Measurements from ENCODE around the gene TPSB2.
"Not testable (repeated sequence)": the region's sequence is repeated elsewhere in the genome, so short reads cannot be mapped to it uniquely, and the experiment has no call there.

Gene TPSB2

DNA sequence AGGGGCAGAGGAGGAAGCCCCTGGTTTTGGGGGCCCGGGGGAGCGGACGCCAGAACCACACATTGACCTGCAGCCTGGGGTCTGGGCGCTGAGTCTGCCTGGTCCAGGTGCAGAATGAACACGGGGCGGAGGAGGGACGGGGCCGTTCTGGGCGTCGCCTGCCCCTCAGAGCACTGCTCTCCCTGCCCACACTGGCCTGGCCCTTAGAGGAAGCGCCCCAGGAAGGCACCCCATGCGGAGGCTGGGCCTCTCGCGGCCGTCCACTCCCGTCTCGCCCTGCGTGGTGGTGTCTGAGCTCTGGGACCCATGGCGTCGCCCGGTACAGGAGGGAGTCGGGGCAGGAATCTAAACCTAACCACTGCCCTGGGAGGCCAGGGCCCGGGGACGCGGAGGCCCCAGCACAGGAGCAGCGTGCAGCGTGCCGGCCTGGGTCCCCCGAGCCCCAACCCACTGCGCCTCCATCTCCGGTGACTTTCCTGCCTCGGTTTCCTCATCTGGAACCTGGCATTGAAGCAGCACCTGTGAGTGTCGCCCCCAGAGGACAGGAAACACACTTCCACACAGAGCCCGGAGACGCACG is 30.2 kb upstream of the TPSB2 start:
- Histone ChIP-seq H3K27me3 (ENCODE audit: insufficient read depth, low read length) (peaks cover 38% of the 10 kb centered on the region), H3K9me3 (ENCODE audit: insufficient read depth, low read depth, low read length) (no peaks in the 10 kb centered on the region), H3K27ac (ENCODE audit: low read depth, low read length) (no peak overlapping the region), H3K4me3 (ENCODE audit: low read length) (no peak overlapping the region), H3K9ac (ENCODE audit: low read depth, low read length) (no peak overlapping the region), H3K36me3 (ENCODE audit: insufficient read depth, low read length) (no peaks in the 10 kb centered on the region), H3K4me1 (ENCODE audit: insufficient read depth, low read length) (peaks cover 2% of the 10 kb centered on the region; the same call in 1 of the 2 replicates)
- 88% methylated on average over 36 of the region's 36 CpGs for WGBS

GRCh38 chr16:1259760-1260068 is 29.7 kb upstream of the TPSB2 start:
- H3K9ac ChIP-seq (ENCODE audit: low read depth, low read length) = no peak overlapping the region
- H3K36me3 ChIP-seq (ENCODE audit: insufficient read depth, low read length) = no peaks in the 10 kb centered on the region
- H3K27me3 ChIP-seq (ENCODE audit: insufficient read depth, low read length) = peaks cover 38% of the 10 kb centered on the region
- H3K9me3 ChIP-seq (ENCODE audit: insufficient read depth, low read depth, low read length) = no peaks in the 10 kb centered on the region
- peaks cover 2% of the 10 kb centered on the region; the same call in 1 of the 2 replicates for H3K4me1 ChIP-seq (ENCODE audit: insufficient read depth, low read length)
- no peak overlapping the region for H3K27ac ChIP-seq (ENCODE audit: low read depth, low read length)
- H3K4me3 ChIP-seq (ENCODE audit: low read length) = no peak overlapping the region
- 55% methylated on average over 11 of the region's 11 CpGs for WGBS

DNA sequence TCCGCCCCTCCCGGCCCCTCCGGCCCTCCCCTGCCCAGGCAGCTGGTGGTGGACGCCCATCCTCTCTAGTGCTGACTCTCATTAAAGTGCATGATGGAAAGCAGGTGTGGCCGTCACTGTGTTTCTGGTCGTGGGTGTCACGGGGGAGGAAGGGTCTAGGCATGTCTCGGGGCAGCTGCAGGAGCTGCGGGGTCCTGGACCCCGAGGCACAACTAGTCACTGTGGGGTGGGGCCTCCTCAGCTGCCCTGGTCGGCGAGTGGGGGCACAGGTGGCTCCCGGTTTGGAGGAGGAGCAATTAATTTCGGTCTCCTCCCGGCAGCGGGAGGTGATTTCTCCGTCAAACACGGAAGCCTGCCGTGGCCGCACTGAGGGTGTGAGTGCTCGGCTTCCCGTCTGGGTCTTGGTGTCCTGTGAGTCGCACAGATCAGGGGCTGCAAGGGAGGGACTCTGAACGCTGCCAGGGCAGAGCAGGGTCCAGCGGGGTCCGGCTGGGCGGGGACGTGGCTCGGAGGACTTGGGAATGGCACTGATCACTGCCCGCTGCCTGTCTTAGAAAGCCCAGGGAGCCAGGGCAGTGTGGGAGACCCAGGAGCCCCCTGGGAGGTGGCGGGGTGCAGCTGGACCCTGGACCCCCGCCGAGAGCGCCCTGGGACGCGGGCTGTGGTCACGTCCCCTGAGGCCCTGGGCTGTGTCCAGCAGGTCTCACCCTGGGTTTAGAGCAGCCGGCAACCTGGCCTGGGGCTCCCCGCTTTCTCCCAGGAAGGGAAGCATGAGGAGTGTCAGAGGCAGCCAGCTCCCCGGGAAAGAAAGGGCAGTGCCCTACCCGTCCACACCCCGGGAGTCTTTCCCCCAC is 29.1 kb upstream of the TPSB2 start:
- Histone ChIP-seq H3K4me3 (ENCODE audit: low read length) (peak overlapping the region; percentile 21; the same call in 1 of the 2 replicates), H3K27me3 (ENCODE audit: insufficient read depth, low read length) (peaks cover 38% of the 10 kb centered on the region)
- 42% methylated on average over 42 of the region's 42 CpGs for WGBS

DNA sequence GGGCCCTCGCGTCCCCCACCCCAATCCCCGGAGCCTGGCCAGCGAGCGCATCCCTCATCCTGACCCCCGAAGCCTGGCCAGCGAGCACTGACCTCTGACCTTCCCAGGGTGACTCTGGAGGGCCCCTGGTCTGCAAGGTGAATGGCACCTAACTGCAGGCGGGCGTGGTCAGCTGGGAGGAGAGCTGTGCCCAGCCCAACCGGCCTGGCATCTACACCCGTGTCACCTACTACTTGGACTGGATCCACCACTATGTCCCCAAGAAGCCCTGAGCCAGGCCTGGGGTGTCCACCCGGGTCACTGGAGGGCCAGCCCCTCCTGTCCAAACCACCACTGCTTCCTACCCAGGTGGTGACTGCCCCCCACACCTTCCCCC is 28.2 kb upstream of the TPSB2 start:
- no peaks in the 10 kb centered on the region for H3K9me3 ChIP-seq (ENCODE audit: insufficient read depth, low read depth, low read length)
- peaks cover 40% of the 10 kb centered on the region for H3K27me3 ChIP-seq (ENCODE audit: insufficient read depth, low read length)
- H3K9ac ChIP-seq (ENCODE audit: low read depth, low read length) = no peak overlapping the region
- H3K27ac ChIP-seq (ENCODE audit: low read depth, low read length) = no peak overlapping the region
- WGBS = 86% methylated on average over 12 of the region's 12 CpGs
- H3K36me3 ChIP-seq (ENCODE audit: insufficient read depth, low read length) = no peaks in the 10 kb centered on the region
- H3K4me1 ChIP-seq (ENCODE audit: insufficient read depth, low read length) = peaks cover 2% of the 10 kb centered on the region; the same call in 1 of the 2 replicates
- H3K4me3 ChIP-seq (ENCODE audit: low read length) = no peak overlapping the region

More for the DNA sequence above, 29.1 kb upstream of the TPSB2 start:
- H3K9ac ChIP-seq (ENCODE audit: low read depth, low read length) = no peak overlapping the region
- no peaks in the 10 kb centered on the region for H3K36me3 ChIP-seq (ENCODE audit: insufficient read depth, low read length)
- H3K9me3 ChIP-seq (ENCODE audit: insufficient read depth, low read depth, low read length) = no peaks in the 10 kb centered on the region
- no peak overlapping the region for H3K27ac ChIP-seq (ENCODE audit: low read depth, low read length)
- peaks cover 2% of the 10 kb centered on the region; the same call in 1 of the 2 replicates for H3K4me1 ChIP-seq (ENCODE audit: insufficient read depth, low read length)

DNA sequence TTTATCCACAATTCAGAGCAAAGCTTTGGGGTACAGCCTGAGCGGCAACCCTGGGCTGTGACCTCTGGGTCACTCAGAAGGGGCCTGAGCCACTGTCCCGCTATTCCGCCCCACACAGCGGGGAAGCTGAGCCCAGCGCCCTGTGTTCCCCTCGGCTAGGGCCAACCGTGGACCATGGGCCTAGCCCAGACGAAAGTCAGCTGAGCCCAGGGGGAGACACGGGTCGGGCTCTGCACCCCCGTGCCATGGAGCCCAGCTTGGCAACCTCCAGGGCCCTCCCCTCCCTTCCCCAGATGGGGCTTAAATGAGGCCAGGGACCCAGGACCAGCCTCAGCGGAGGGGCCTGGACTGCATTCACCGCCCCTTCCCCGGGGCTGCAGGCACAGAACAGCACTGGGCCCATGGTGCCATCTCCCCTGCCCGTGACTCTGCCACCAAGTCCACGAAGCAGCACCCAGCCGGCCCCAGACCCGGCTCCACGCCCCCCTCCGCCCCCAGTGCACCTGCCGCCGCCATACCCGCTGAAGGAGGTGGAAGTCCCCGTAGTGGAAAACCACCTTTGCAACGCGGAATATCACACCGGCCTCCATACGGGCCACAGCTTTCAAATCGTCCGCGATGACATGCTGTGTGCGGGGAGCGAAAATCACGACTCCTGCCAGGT is 27.7 kb upstream of the TPSB2 start:
- Histone ChIP-seq H3K27ac (ENCODE audit: low read depth, low read length) (no peak overlapping the region), H3K4me3 (ENCODE audit: low read length) (no peak overlapping the region), H3K9ac (ENCODE audit: low read depth, low read length) (no peak overlapping the region), H3K4me1 (ENCODE audit: insufficient read depth, low read length) (peaks cover 2% of the 10 kb centered on the region; the same call in 1 of the 2 replicates), H3K9me3 (ENCODE audit: insufficient read depth, low read depth, low read length) (no peaks in the 10 kb centered on the region), H3K27me3 (ENCODE audit: insufficient read depth, low read length) (peaks cover 43% of the 10 kb centered on the region), H3K36me3 (ENCODE audit: insufficient read depth, low read length) (no peaks in the 10 kb centered on the region)
- 87% methylated on average over 34 of the region's 34 CpGs for WGBS

GRCh38 chr16:1256874-1257322 is 26.9 kb upstream of the TPSB2 start:
- Histone ChIP-seq H3K4me3 (ENCODE audit: low read length) (no peak overlapping the region), H3K9ac (ENCODE audit: low read depth, low read length) (no peak overlapping the region), H3K36me3 (ENCODE audit: insufficient read depth, low read length) (no peaks in the 10 kb centered on the region), H3K27ac (ENCODE audit: low read depth, low read length) (no peak overlapping the region), H3K4me1 (ENCODE audit: insufficient read depth, low read length) (peaks cover 2% of the 10 kb centered on the region; the same call in 1 of the 2 replicates), H3K27me3 (ENCODE audit: insufficient read depth, low read length) (peaks cover 37% of the 10 kb centered on the region), H3K9me3 (ENCODE audit: insufficient read depth, low read depth, low read length) (no peaks in the 10 kb centered on the region)
- 92% methylated on average over 22 of the region's 22 CpGs for whole genome bisulfite sequencing

GRCh38 chr16:1256296-1256873 is 26.4 kb upstream of the TPSB2 start:
- not testable (repeated sequence) for H3K36me3 ChIP-seq (ENCODE audit: insufficient read depth, low read length); H3K4me1 ChIP-seq (ENCODE audit: insufficient read depth, low read length); H3K9me3 ChIP-seq (ENCODE audit: insufficient read depth, low read depth, low read length); H3K27ac ChIP-seq (ENCODE audit: low read depth, low read length); H3K4me3 ChIP-seq (ENCODE audit: low read length); H3K9ac ChIP-seq (ENCODE audit: low read depth, low read length)
- peaks cover 32% of the 10 kb centered on the region for H3K27me3 ChIP-seq (ENCODE audit: insufficient read depth, low read length)
- 93% methylated on average over 22 of the region's 23 CpGs for whole genome bisulfite sequencing

- peaks cover 23% of the 10 kb centered on the region for H3K27me3 ChIP-seq (ENCODE audit: insufficient read depth, low read length)
- not testable (repeated sequence) for H3K9me3 ChIP-seq (ENCODE audit: insufficient read depth, low read depth, low read length); H3K4me3 ChIP-seq (ENCODE audit: low read length); H3K27ac ChIP-seq (ENCODE audit: low read depth, low read length); H3K9ac ChIP-seq (ENCODE audit: low read depth, low read length); H3K36me3 ChIP-seq (ENCODE audit: insufficient read depth, low read length); H3K4me1 ChIP-seq (ENCODE audit: insufficient read depth, low read length)
- WGBS = 80% methylated on average over 21 of the region's 26 CpGs
Observed at GRCh38 chr16:1255276-1256122, 25.5 kb upstream of the TPSB2 start, which contains the start of gene TPSD1. Gene TPSD1, plus strand, starts transcription at chr16:1256069. Its CDS starts 212 bp downstream, at chr16:1256281.

GRCh38 chr16:1254821-1255220 is 24.8 kb upstream of the TPSB2 start:
- H3K4me1 ChIP-seq (ENCODE audit: insufficient read depth, low read length); H3K27ac ChIP-seq (ENCODE audit: low read depth, low read length); H3K4me3 ChIP-seq (ENCODE audit: low read length); H3K36me3 ChIP-seq (ENCODE audit: insufficient read depth, low read length); H3K9me3 ChIP-seq (ENCODE audit: insufficient read depth, low read depth, low read length); H3K9ac ChIP-seq (ENCODE audit: low read depth, low read length): not testable (repeated sequence)
- 87% methylated on average over 3 of the region's 3 CpGs for WGBS
- peaks cover 16% of the 10 kb centered on the region for H3K27me3 ChIP-seq (ENCODE audit: insufficient read depth, low read length)

- H3K36me3 ChIP-seq (ENCODE audit: insufficient read depth, low read length); H3K9ac ChIP-seq (ENCODE audit: low read depth, low read length); H3K4me1 ChIP-seq (ENCODE audit: insufficient read depth, low read length); H3K9me3 ChIP-seq (ENCODE audit: insufficient read depth, low read depth, low read length); H3K27me3 ChIP-seq (ENCODE audit: insufficient read depth, low read length); H3K27ac ChIP-seq (ENCODE audit: low read depth, low read length); H3K4me3 ChIP-seq (ENCODE audit: low read length): not testable (repeated sequence)
- no CpG with 5 or more reads among the region's 47 CpGs for WGBS
Observed at GRCh38 chr16:1253701-1254364, 23.8 kb upstream of the TPSB2 start.

Data from HUES64 (cell line).